ENCODE data around the gene ARL4C. TPM values are rescaled to one million over a fixed set of nuclear protein-coding genes. Genes with fewer than 3 reads are reported as not detected.

The ARL4C gene
- total RNA-seq, 5 donors from 2014 or later (not counting 1 experiment from before 2014, with no cell fraction given), result 209 to 424 (median 294) TPM

GRCh38 chr2:234481301-234481700, 15.6 kb downstream of the ARL4C start:
- no CpG with 5 or more reads among the region's 5 CpGs for WGBS (ENCODE audit: insufficient coverage)
- H3K4me1 Mint-ChIP-seq, result peaks cover 67 to 81% (median 79%) of the 10 kb centered on the region in 3 donors
- no peaks in the 10 kb centered on the region for H3K27me3 ChIP-seq (replicated peaks in 1 of 2; ENCODE audit: control insufficient read depth in 2 of 2, extremely low read depth in 1 of 2, insufficient read depth in 2 of 2, low read length in 1 of 2)

GRCh38 chr2:234480337-234480736, 16.5 kb downstream of the ARL4C start:
- Histone ChIP-seq H3K4me1 (ENCODE audit: control insufficient read depth in 1 of 2, extremely low read depth in 1 of 2, insufficient read depth in 2 of 2, low read length in 2 of 2) (peaks cover 16 to 55% of the 10 kb centered on the region in 2 experiments), H3K27me3 (replicated peaks in 1 of 2; ENCODE audit: control insufficient read depth in 2 of 2, extremely low read depth in 1 of 2, insufficient read depth in 2 of 2, low read length in 1 of 2) (no peaks in the 10 kb centered on the region), H3K9me3 (no peaks in the 10 kb centered on the region), H3K27ac (ENCODE audit: low read length) (no peak overlapping the region), H3K36me3 (ENCODE audit: control insufficient read depth in 2 of 2, extremely low read depth in 1 of 2, insufficient read depth in 1 of 2, low read length in 1 of 2) (no peaks in the 10 kb centered on the region), H3K4me3 (ENCODE audit: control insufficient read depth in 1 of 2, extremely low read depth in 1 of 2, low read length in 1 of 2) (no peak overlapping the region)
- DNase-seq (no peak), ATAC-seq (replicated peaks in 1 of 4) (no peak)
- ChIA-PET POLR2A (no interaction called here), CTCF (no interaction called here)
- Mint-ChIP-seq H3K36me3 (peaks cover 10% of the 10 kb centered on the region), H3K27me3 (no peaks in the 10 kb centered on the region), H3K27ac (no peak overlapping the region), H3K4me3 (no peak overlapping the region), H3K4me1 (peaks cover 64 to 77% (median 77%) of the 10 kb centered on the region in 3 donors), H3K9me3 (no peaks in the 10 kb centered on the region)
- no CpG with 5 or more reads among the region's 3 CpGs for WGBS (ENCODE audit: insufficient coverage)

More at GRCh38 chr2:234481301-234481700, 15.6 kb downstream of the ARL4C start:
- Histone ChIP-seq H3K36me3 (ENCODE audit: control insufficient read depth in 2 of 2, extremely low read depth in 1 of 2, insufficient read depth in 1 of 2, low read length in 1 of 2) (peaks cover 0 to 3% of the 10 kb centered on the region in 2 donors), H3K4me3 (ENCODE audit: control insufficient read depth in 1 of 2, extremely low read depth in 1 of 2, low read length in 1 of 2) (no peak overlapping the region), H3K4me1 (ENCODE audit: control insufficient read depth in 1 of 2, extremely low read depth in 1 of 2, insufficient read depth in 2 of 2, low read length in 2 of 2) (peaks cover 16 to 62% of the 10 kb centered on the region in 2 experiments), H3K9me3 (no peaks in the 10 kb centered on the region), H3K27ac (ENCODE audit: low read length) (no peak overlapping the region)
- ChIA-PET POLR2A (no interaction called here), CTCF (no interaction called here)
- no peaks in the 10 kb centered on the region for H3K27me3 Mint-ChIP-seq
- no peak for ATAC-seq (replicated peaks in 1 of 4)
- H3K36me3 Mint-ChIP-seq, result peaks cover 13% of the 10 kb centered on the region
- H3K27ac Mint-ChIP-seq, result peak overlapping the region in 1 of 2 donors; percentile 16
- no peaks in the 10 kb centered on the region for H3K9me3 Mint-ChIP-seq
- H3K4me3 Mint-ChIP-seq, result no peak overlapping the region
- DNase-seq, result no peak

- 77% methylated on average over 9 of the region's 9 CpGs for WGBS (ENCODE audit: insufficient coverage)
- ChIA-PET CTCF (interaction anchor here in 1 of 2 donors (1.3 kb wide), 1 partner anchor 13 kb away, joined by 5 read pairs; no protein-coding TSS in a partner anchor), POLR2A (interaction anchor here in 1 of 2 donors (0.7 kb wide), 1 partner anchor 13 kb away, joined by 3 read pairs; no protein-coding TSS in a partner anchor)
- DNase-seq, result peak in 1 of 35 experiments; percentile 20
- Histone ChIP-seq H3K9me3 (no peaks in the 10 kb centered on the region), H3K27me3 (replicated peaks in 1 of 2; ENCODE audit: control insufficient read depth in 2 of 2, extremely low read depth in 1 of 2, insufficient read depth in 2 of 2, low read length in 1 of 2) (no peaks in the 10 kb centered on the region), H3K4me3 (ENCODE audit: control insufficient read depth in 1 of 2, extremely low read depth in 1 of 2, low read length in 1 of 2) (no peak overlapping the region), H3K36me3 (ENCODE audit: control insufficient read depth in 2 of 2, extremely low read depth in 1 of 2, insufficient read depth in 1 of 2, low read length in 1 of 2) (no peaks in the 10 kb centered on the region), H3K27ac (ENCODE audit: low read length) (no peak overlapping the region), H3K4me1 (ENCODE audit: control insufficient read depth in 1 of 2, extremely low read depth in 1 of 2, insufficient read depth in 2 of 2, low read length in 2 of 2) (peaks cover 11 to 53% of the 10 kb centered on the region in 2 experiments)
- H3K27ac Mint-ChIP-seq, result no peak overlapping the region
- no peak for ATAC-seq (replicated peaks in 1 of 4)
- H3K36me3 Mint-ChIP-seq, result peaks cover 3% of the 10 kb centered on the region
- peaks cover 55 to 77% (median 77%) of the 10 kb centered on the region in 3 donors for H3K4me1 Mint-ChIP-seq
- no peaks in the 10 kb centered on the region for H3K9me3 Mint-ChIP-seq
- H3K4me3 Mint-ChIP-seq, result no peak overlapping the region
- H3K27me3 Mint-ChIP-seq, result no peaks in the 10 kb centered on the region
Observed at GRCh38 chr2:234479465-234479864, 17.4 kb downstream of the ARL4C start.

- Histone ChIP-seq H3K4me3 (ENCODE audit: control insufficient read depth in 1 of 2, extremely low read depth in 1 of 2, low read length in 1 of 2) (no peak overlapping the region), H3K36me3 (ENCODE audit: control insufficient read depth in 2 of 2, extremely low read depth in 1 of 2, insufficient read depth in 1 of 2, low read length in 1 of 2) (no peaks in the 10 kb centered on the region), H3K27ac (ENCODE audit: low read length) (no peak overlapping the region), H3K4me1 (ENCODE audit: control insufficient read depth in 1 of 2, extremely low read depth in 1 of 2, insufficient read depth in 2 of 2, low read length in 2 of 2) (peaks cover 5 to 42% of the 10 kb centered on the region in 2 experiments), H3K9me3 (no peaks in the 10 kb centered on the region), H3K27me3 (replicated peaks in 1 of 2; ENCODE audit: control insufficient read depth in 2 of 2, extremely low read depth in 1 of 2, insufficient read depth in 2 of 2, low read length in 1 of 2) (no peaks in the 10 kb centered on the region)
- Mint-ChIP-seq H3K9me3 (no peaks in the 10 kb centered on the region), H3K36me3 (no peaks in the 10 kb centered on the region), H3K27me3 (no peaks in the 10 kb centered on the region), H3K27ac (peak overlapping the region; percentile 39 to 48), H3K4me1 (peaks cover 49 to 71% (median 68%) of the 10 kb centered on the region in 3 donors), H3K4me3 (no peak overlapping the region)
- 88% methylated on average over 1 of the region's 4 CpGs for WGBS (ENCODE audit: insufficient coverage)
- DNase-seq (no peak), ATAC-seq (replicated peaks in 1 of 4) (peak in 3 of 4 experiments; percentile 37 to 44 (median 40))
- ChIA-PET POLR2A (interaction anchor here in 1 of 2 donors (0.5 to 1.0 kb wide), 3 partner anchors 24 to 188 kb away, joined by 3 to 5 read pairs (median 4); no protein-coding TSS in a partner anchor), CTCF (interaction anchor here (0.9 to 1.3 kb wide), 2 partner anchors 12 to 29 kb away, joined by 3 to 5 read pairs; no protein-coding TSS in a partner anchor)
Observed at GRCh38 chr2:234478121-234478858, 18.6 kb downstream of the ARL4C start.

GRCh38 chr2:234476766-234477165, 20.1 kb downstream of the ARL4C start:
- CTCF ChIA-PET, result no interaction called here
- Mint-ChIP-seq H3K9me3 (no peaks in the 10 kb centered on the region), H3K27me3 (no peaks in the 10 kb centered on the region), H3K4me1 (peaks cover 37 to 58% (median 58%) of the 10 kb centered on the region in 3 donors), H3K4me3 (no peak overlapping the region), H3K27ac (no peak overlapping the region), H3K36me3 (no peaks in the 10 kb centered on the region)
- DNase-seq (peak in 1 of 35 experiments; percentile 7), ATAC-seq (replicated peaks in 1 of 4) (no peak)
- no peaks in the 10 kb centered on the region for H3K27me3 ChIP-seq (replicated peaks in 1 of 2; ENCODE audit: control insufficient read depth in 2 of 2, extremely low read depth in 1 of 2, insufficient read depth in 2 of 2, low read length in 1 of 2)
- no peak overlapping the region for H3K27ac ChIP-seq (ENCODE audit: low read length)
- 95% methylated on average over 3 of the region's 7 CpGs for WGBS (ENCODE audit: insufficient coverage)
- H3K4me3 ChIP-seq (ENCODE audit: control insufficient read depth in 1 of 2, extremely low read depth in 1 of 2, low read length in 1 of 2), result no peak overlapping the region
- no peaks in the 10 kb centered on the region for H3K9me3 ChIP-seq
- H3K4me1 ChIP-seq (ENCODE audit: control insufficient read depth in 1 of 2, extremely low read depth in 1 of 2, insufficient read depth in 2 of 2, low read length in 2 of 2), result peaks cover 0 to 32% of the 10 kb centered on the region in 2 experiments
- POLR2A ChIA-PET, result interaction anchor here in 1 of 2 donors (0.6 kb wide), 1 partner anchor 21 kb away, joined by 3 read pairs; no protein-coding TSS in a partner anchor
- no peaks in the 10 kb centered on the region for H3K36me3 ChIP-seq (ENCODE audit: control insufficient read depth in 2 of 2, extremely low read depth in 1 of 2, insufficient read depth in 1 of 2, low read length in 1 of 2)

GRCh38 chr2:234474654-234475053, 22.2 kb downstream of the ARL4C start:
- Mint-ChIP-seq H3K27ac (peak overlapping the region in 1 of 2 donors; percentile 57), H3K9me3 (no peaks in the 10 kb centered on the region), H3K36me3 (no peaks in the 10 kb centered on the region), H3K4me1 (peaks cover 32 to 50% (median 47%) of the 10 kb centered on the region in 3 donors), H3K27me3 (no peaks in the 10 kb centered on the region), H3K4me3 (no peak overlapping the region)
- ATAC-seq (replicated peaks in 1 of 4) (no peak), DNase-seq (no peak)
- POLR2A ChIA-PET, result interaction anchor here (0.6 to 1.0 kb wide), 2 partner anchors 16 to 27 kb away, joined by 3 read pairs; no protein-coding TSS in a partner anchor
- H3K27ac ChIP-seq (ENCODE audit: low read length), result peak overlapping the region; percentile 22
- 71% methylated on average over 1 of the region's 3 CpGs for WGBS (ENCODE audit: insufficient coverage)
- no peaks in the 10 kb centered on the region for H3K36me3 ChIP-seq (ENCODE audit: control insufficient read depth in 2 of 2, extremely low read depth in 1 of 2, insufficient read depth in 1 of 2, low read length in 1 of 2)
- no peaks in the 10 kb centered on the region for H3K9me3 ChIP-seq
- H3K27me3 ChIP-seq (replicated peaks in 1 of 2; ENCODE audit: control insufficient read depth in 2 of 2, extremely low read depth in 1 of 2, insufficient read depth in 2 of 2, low read length in 1 of 2), result no peaks in the 10 kb centered on the region
- CTCF ChIA-PET, result no interaction called here
- no peak overlapping the region for H3K4me3 ChIP-seq (ENCODE audit: control insufficient read depth in 1 of 2, extremely low read depth in 1 of 2, low read length in 1 of 2)
- H3K4me1 ChIP-seq (ENCODE audit: control insufficient read depth in 1 of 2, extremely low read depth in 1 of 2, insufficient read depth in 2 of 2, low read length in 2 of 2), result peaks cover 0 to 30% of the 10 kb centered on the region in 2 experiments

Data from T-cell (primary cell).